Measurements from ENCODE around the gene IMPG1.

DNA sequence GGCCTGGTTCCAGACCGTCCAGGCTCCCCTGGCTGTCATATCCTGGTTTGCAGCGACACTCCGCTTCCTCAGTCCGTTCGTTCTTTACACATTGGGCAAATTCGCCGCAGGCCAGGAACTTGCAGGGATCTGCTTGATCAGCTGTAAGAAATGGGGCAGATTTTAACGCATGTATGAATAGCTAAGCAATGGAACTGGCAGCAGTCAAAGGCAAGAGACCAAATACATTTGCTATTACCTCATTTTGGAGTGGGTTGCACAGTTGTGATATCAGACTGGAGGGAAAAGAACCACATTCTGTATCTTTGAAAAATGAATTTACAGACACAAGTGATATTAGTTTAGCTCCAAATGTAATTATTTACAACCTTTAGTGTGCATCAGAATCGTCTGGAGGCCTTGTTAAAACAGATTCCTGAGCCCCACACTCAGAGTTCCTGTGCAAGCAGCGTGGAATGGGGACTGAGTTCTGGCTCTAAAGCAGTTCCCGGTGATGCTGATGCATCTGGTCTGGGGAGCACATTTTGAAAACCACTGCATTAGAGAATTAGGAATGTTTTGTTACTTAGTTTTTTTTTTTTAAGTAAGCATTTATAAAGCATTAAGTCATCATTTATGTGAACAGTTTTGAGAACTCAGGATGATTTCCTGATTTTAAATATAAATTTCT, 141.3 kb downstream of the IMPG1 start:
- TF ChIP-seq, protein P1, sequence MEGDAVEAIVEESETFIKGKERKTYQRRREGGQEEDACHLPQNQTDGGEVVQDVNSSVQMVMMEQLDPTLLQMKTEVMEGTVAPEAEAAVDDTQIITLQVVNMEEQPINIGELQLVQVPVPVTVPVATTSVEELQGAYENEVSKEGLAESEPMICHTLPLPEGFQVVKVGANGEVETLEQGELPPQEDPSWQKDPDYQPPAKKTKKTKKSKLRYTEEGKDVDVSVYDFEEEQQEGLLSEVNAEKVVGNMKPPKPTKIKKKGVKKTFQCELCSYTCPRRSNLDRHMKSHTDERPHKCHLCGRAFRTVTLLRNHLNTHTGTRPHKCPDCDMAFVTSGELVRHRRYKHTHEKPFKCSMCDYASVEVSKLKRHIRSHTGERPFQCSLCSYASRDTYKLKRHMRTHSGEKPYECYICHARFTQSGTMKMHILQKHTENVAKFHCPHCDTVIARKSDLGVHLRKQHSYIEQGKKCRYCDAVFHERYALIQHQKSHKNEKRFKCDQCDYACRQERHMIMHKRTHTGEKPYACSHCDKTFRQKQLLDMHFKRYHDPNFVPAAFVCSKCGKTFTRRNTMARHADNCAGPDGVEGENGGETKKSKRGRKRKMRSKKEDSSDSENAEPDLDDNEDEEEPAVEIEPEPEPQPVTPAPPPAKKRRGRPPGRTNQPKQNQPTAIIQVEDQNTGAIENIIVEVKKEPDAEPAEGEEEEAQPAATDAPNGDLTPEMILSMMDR (IDR thresholded peaks at IDR 0.05): no peak
- no peak for TF ChIP-seq POLR2A (IDR thresholded peaks at IDR 0.05)
